NCI-H446 treated with DMSO at 0.1 percent for 48 hours (cell line): Measurements from ENCODE around the gene HLA-DOA.

Experiments used
- DNase-seq: peaks from one replicate; lab custom pipeline; 2025; lab: John Stamatoyannopoulos, UW

Gene HLA-DOA

DNA sequence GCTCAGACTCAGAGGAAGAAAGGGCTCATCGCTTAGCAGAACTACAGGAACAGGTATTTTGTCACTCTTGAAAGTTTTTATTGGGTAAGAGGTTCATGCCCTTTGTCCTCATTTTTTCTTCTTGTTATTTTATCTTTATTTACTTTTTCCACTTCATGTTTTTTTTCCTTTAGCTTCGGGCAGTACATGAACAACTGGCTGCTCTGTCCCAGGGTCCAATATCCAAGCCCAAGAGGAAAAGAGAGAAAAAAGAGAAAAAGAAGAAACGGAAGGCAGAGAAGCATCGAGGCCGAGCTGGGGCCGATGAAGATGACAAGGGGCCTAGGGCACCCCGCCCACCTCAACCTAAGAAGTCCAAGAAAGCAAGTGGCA is 31.5 kb downstream of the HLA-DOA start:
- no peak for DNase-seq

DNA sequence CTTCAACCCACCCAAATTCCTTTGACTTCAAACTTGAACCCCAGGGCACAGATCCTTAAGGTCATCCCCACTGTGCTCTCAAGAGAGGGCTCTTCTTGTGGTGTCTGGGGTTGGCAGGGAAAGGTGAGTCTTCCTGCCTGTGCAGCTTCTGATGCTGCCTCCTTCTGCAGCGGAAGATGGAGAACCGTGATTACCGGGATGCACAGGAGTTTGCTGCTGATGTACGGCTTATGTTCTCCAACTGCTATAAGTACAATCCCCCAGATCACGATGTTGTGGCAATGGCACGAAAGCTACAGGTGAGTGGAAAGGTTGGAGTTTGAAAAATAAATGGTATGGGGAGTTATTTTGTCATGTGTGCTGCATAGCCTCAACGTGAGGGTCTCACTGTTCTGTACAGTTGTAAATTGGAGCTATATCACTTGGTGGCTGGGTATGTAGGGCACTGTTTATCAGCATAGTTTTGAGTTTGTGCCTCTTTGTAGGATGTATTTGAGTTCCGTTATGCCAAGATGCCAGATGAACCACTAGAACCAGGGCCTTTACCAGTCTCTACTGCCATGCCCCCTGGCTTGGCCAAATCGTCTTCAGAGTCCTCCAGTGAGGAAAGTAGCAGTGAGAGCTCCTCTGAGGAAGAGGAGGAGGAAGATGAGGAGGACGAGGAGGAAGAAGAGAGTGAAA is 32.0 kb downstream of the HLA-DOA start:
- no peak for DNase-seq

DNA sequence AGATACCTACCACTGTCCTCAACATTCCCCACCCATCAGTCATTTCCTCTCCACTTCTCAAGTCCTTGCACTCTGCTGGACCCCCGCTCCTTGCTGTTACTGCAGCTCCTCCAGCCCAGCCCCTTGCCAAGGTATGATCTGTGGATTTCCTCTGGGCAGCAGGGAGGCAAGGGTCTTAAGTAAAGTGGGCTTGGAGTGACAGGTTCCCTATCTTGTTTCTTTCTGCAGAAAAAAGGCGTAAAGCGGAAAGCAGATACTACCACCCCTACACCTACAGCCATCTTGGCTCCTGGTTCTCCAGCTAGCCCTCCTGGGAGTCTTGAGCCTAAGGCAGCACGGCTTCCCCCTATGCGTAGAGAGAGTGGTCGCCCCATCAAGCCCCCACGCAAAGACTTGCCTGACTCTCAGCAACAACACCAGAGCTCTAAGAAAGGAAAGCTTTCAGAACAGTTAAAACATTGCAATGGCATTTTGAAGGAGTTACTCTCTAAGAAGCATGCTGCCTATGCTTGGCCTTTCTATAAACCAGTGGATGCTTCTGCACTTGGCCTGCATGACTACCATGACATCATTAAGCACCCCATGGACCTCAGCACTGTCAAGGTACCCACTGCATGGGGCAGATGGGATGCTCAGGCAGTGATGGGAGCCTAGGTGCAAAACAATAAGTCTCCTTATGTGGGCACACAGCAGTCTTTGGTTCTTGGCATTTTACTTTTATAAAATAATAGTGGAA is 32.9 kb downstream of the HLA-DOA start:
- no peak for DNase-seq

DNA sequence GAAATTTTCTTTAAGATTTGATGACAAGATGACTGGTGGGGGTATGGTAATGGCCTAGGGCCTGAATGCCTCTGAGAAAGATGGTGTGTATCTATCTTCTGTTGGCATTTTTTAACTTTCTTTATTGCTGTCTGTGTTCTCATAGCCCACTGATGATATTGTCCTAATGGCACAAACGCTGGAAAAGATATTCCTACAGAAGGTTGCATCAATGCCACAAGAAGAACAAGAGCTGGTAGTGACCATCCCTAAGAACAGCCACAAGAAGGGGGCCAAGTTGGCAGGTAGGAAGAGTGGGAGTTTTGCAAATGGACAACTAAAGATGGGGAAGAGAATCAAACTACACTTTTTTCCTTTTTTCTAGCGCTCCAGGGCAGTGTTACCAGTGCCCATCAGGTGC is 33.5 kb downstream of the HLA-DOA start:
- no peak for DNase-seq

DNA sequence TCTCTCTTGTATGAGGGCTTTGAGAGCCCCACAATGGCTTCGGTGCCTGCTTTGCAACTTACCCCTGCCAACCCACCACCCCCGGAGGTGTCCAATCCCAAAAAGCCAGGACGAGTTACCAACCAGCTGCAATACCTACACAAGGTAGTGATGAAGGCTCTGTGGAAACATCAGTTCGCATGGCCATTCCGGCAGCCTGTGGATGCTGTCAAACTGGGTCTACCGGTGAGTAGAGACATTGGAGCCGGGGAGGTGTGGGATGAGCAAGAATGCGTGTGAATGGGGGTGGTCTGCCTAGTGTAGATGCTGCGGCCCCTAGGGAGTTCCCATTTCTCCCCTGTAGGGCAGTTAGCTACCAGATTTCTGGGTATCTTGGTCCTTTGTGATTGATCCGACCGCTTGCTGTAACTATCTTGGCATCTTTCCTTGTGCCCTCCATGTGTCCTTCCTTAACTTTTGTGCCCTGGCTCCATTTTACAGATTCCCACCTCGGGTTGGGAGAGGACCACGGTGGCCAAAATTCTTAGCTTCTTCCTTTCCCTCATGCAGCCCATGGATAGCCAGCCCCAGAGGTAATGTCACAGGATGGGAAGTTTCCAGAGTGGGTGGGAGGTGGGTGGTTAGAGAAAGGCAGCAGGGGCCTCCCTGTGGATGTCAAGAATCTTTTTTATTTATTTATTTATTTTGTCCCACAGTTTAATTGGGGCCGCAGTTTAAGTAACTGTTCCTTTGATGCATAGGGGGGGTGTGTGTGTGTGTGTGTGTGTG is 34.7 kb downstream of the HLA-DOA start:
- DNase-seq = no peak

DNA sequence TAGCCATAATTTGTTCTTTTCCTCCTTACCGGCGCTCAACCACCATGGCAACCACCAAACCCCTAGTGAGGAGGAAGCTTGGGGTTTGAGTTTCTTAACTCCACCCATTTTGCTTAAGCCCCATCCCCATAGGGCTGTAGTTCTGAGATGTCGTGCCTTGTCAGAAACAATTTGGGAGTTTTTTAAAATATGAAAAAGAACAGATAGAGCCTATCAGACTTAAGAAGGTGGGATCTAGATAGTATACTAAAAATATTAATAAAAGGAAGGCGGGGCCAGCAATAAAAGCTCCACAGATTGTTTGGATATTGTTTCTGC is 35.4 kb downstream of the HLA-DOA start:
- DNase-seq = no peak

DNA sequence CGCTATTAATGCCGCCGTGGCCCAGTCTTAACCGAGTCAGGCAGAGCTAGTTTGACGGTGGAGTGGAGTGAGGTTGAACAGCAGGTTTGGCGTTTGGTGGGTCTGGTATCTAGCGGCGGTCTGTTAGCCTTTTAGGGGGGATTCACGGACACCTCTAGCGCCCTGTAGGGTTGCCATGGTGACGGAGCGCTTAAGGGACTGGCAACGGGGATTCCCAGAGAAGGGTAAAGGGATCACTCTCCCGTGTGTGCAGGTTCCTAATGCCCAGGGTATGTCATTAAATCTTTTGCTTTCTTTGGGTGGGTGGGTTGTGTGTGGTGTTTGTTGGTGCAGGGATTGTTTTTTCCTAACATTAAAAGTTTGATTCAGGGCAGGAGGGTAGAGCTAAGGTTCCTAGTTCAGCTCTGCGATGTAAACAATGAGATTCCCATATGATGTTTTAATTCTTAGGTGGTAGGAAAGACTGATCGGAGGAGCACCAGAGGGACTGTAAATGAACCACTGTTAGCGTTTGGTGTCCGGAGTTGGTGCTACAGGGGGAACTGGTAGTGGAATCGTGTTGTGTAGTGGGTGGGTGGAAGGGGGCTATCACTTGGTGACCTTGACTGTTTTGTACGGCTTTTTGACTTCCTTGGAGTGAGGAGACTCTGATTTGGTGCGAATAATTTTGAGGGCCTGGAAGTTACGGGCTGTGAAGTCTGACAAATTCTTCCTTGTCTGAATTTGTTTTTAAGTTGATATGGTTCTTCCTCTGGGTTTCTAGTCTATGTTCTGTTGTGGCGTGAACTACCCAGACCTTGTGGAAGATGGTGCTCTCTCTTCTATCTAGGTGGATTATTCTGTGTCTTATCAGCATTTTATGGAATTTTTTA is 36.0 kb downstream of the HLA-DOA start:
- DNase-seq = no peak

DNA sequence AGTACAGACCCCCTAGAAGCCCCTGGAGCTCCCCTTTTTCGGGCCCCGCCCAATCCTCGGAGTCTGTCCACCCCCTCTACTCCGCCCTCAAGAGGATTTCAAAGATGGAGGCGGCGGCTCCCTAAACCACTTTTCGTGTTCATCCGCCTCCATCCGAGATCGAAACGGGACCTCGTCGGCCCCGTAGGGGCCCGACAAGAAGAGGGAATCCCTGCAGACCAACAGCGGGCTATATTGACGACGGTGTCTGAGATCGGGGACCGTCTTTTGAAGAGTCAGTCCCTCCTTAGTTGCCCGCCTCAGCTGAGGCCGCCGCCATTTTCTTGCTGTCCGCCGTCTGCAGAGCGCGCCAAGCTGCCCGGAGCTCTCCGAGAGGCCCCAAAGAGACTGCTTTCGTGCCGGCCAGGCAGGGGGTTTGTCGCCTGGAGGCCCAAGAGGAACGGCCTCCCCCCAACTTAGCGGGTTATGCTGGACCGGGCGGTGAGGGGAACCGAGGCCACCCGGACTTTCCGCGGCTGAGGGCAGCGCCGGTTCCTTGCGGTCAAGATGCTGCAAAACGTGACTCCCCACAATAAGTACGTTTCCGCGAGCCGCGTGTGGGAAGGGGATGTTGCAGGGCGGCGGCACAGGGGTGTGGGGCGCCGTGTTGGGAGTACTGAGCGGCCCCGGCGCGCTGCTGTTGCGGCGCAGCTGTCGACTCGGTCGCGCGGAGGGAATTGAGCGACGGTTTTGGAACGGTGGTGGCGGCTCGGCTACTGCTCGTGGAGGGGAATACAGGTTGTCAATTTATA is 36.8 kb downstream of the HLA-DOA start:
- DNase-seq = no peak

DNA sequence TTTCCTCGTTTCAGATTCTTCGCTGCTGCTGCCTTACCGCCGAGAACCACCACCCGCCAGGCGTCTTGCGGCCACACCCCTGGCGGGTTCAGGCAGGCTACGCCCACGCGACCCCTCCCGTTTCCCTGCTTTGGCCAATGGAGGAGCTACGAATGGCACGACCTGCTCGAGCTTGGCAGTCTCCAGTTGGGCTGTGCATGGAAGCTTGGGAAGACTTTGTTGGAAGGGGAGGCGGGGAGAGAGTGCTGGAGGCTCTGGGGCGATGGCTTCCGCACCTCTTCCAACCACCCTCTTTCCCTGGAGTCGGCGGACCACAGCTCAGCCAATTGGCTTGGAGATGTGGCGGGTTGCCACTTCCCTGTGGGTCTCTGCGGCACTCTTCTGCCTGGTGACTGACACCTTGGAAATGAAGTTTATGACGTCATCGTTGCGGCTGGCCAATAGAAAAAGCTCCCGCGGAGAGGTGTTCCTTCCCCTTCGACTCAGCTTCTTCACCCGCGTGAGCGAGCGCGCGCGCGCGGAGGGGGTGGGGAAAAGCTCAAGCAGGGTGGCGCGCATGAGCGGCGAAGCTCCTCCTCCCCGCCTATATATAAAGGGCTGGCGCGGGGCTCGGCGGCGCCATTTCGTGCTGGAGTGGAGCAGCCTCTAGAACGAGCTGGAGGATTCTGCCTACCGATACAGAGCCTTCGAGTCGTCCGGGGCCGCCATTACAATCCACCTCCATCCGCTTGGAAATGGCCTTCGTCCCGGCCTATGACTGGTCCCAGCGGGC is 37.6 kb downstream of the HLA-DOA start:
- DNase-seq = peak; percentile 99

DNA sequence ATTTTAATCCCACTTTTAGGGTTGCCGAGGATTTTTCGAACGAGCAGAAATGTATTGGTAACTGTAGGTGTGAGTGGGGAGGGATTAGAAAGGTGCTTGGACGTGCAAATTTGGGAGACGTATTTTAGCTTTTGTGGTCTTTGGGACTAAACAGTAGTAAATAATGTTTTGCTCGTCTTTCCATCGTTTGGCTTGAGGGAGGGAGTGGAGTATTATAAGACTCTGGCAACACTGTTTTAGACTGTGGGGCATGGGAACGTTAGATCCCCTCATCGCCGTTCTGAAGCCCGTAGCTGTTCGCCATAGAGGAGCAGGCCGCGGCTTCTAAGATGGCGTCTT is 38.2 kb downstream of the HLA-DOA start:
- no peak for DNase-seq

DNA sequence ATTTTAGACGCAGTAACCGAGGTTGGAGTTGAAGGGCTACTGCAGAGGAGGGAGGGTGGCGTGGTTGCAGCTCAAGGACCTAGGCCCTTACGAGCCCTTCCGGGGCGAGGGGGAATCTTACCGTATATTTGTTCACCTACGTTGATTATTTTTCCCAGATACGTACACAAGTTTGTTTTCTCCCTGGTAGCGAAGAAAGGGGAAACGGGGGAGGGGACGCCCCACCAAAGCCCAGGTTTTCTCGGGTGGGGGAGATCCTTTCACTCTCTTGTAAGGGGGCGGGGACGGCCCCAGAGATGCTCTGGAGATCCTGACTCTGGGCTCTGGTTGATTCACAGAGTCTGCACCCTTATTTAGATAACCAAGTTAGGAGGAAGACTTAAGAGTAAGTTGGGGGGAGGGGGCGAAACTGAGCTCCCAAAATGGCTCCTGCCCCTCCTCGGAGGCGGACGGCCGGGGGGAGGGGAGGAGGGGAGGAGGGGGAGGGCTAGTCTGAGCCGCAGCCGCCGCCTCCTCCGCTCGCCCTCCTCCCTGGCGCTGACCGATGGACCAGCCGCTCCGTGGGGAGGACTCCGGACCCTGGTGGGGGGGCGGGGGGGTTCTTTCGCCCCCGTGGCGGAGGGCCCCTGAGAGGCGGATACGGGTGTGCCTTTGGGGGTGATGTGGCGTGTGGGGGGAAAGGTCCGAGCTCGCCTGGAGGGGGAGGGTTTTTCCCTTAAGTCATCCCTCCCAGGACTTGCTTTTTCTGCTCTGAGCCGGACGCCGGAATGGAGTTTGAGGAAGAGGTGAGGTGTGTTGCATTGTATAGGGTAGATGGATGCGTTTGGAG is 38.8 kb downstream of the HLA-DOA start:
- peak; percentile 63 for DNase-seq

DNA sequence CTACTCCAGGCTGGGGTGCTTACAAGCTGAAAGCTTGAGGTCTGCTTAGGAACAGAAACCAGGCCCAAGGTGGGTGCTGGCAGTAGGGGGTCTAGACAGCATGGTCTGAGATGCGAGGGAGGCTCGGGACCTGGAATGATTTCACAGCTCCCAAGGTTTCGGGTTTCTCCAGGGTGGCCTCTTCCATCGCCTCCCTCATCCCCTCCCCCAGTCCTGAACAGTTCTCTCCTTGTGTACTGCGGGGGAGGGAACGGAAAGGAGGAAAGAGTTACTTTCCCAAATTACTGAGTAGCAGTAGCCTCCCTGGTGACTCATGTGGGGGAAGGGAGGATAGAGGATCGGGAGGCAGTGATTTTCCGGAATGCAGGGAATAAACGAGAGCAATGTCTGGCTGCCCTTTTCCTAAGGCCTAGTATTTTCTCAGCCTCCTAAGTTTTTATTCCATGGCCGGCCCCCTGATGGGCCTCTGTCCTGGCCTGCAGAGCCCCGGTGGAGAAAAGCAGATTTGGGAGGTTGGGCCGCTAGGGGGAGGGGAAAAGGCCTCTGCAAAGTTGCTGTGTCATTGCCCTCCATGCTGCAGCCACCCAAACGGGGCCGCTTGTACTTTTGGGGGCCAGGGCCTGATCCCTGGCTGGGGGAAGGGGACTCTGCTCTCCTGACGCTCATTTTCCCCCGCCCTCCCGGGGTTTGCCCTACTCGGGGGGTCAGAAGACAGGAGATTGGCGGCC is 39.5 kb downstream of the HLA-DOA start:
- peak; percentile 78 for DNase-seq

DNA sequence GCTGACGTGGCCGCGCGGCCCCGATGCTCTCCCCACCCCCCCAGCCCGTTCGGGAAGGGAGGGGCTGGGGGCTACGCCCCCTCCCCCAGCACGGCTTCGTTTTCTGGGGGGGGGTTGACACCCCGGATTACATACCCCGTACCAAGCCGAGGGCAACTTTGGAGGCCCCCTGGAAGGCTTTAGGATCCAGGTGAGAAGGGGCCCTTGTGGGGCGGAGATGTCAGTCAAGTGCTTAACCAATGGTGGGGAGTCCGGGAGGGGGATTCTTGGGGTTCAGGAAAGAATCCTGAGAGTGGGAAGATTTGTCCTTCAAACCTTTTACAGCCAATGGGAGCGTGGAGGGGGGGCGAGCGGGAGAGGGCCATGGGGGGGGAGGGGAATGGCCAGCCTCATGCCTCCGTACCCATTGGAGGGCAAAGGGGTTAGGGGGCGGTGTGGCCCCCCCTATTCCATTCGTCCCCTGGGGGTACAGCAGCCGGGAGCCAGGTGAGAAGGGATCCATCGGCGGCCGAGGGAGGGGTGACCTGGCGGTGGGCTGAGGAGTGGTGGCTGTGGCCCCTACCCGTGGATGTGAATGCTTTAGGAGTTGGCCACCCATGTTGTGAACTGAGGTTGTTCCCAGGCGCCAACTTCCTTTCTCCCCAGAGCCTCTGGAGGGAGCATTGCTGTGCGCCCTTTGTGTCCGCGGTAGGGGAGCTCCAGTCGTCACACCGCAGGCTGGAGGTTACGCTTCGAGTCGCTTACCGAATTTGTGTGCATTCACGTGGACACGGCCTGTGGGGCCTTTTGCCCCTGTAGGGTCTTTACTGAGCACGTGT is 40.3 kb downstream of the HLA-DOA start:
- peak; percentile 73 for DNase-seq

DNA sequence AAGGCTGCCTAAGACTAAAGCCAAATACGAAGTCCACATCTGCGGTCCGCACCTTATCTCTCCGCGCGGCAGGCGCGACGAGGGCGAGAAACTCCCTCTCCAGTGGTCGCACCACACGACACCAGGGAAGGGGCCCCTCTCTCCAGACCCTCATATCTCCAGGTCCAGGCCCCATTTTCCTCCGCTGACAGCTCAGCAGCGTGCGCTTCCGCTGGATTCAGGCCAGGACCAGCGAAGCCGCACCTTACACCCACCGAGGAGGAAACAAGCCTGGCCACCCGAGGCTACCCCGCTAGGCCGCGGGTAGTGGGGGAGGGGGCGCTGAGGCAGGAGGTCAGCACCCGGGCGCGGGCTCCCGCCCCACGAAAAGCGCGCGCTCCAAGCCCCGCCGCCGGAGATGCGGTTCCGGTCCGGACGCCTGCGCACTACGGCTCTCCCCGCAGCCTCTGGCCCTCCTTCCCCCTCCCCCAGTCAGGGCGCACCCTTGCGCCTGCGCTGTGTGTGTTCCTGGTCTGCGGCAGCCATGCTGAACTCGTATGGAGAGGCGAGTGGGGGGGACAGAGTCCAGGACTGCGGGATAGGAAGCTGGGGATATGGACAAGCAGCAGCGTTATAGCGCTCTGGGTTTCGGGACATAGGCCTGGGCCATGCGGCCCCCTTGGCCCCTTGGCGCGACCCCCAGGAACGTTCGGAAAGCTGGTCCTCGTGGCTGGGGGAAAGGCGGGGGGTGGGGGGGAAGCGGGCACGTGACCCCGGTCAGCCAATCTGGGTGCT is 41.1 kb downstream of the HLA-DOA start, which contains the start of gene BRD2:
TSS of gene BRD2 (plus strand) at position 502 of the 774 bp plus-strand sequence. CDS start 4,305 bp downstream, outside the sequence.
- peak; percentile 91 for DNase-seq

DNA sequence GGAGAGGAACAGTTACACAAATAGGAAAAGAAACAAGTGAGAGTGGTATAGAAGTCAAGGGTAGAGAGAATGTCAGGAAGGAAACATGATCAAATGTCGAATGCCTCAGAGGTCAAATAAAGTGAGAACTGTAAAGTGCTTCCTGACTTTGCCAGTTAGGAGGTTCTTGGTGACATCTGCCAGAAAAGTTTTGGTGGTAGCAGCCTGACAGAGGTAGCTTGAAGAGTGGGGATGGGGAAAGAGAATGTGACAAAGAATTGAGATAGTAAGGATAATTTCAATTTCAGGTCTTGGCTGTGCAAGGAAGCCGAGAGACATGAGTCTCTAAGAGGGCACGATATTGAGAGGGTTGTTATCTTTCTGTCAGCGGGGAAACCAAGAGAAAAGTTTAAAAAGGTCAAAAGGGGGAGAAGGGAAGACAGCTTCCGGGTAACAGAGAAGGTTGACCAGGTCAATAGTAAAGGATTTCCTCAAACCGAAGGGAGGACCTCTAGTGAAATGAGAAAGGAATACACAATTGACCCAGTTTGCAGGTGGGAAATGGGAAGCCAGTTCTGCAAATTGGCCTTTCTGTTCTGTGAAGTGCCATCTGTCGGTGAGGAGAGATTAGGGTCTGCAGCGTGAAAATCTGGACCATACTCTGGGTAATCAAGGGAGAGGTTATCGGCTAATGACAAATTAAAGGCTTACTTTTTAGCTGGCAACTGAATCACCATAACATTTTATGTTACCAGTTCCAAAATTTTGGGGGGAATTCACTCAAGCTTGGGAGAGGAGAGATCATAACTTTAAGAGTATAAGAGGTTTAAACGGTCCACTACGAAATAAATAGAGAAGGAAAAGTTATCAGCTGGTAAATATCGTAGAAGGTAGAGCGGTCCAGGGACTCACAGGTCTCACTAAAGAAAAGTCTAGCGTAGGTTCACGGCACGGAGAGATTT is 42.0 kb downstream of the HLA-DOA start:
- DNase-seq = peak; percentile 56

DNA sequence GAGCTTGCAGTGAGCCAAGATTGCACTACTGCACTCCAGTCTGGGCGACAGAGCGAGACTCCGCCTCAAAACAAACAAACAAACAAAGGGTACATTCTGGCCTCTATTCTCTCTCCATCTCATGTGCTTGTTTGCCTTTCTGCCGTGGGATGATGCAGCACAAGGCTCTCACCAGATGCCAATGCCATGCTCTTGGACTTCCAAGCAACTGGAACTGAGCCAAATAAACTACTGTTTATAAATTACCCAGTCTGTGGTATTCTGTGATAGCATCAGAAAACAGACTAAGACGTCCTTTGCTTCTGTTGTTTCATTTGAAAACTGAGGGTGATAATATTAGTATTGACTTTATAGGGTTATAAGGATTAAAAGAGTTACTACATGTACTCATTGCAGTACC is 44.6 kb downstream of the HLA-DOA start:
- DNase-seq = no peak
